CD4-positive, CD25-positive, alpha-beta regulatory T cell (primary cell): ENCODE data around the gene CCDC102A. TPM values are rescaled to one million over a fixed set of nuclear protein-coding genes. Genes with fewer than 3 reads are reported as not detected.
"Not testable (repeated sequence)": the region's sequence is repeated elsewhere in the genome, so short reads cannot be mapped to it uniquely, and the experiment has no call there.

ENCODE experiments used
- ATAC-seq, 2 donors: fragments of 150-1000 bp; cut with Tn5 transposase; one replicate each; pipeline ENCODE4 v1.10.0; 2021; ENCODE audit warnings: low read depth in 2 of 2, moderate number of reproducible peaks in 2 of 2, moderate library complexity in 1 of 2
- DNase-seq, 3 donors: peaks; one replicate each; pipeline versions ENCODE4 v3.0.0 to v3.0.0-alpha.2; 2012 to 2022; ENCODE audit warnings: mixed read lengths in 1 of 3
- H3K27ac ChIP-seq: one replicate; pipeline ENCODE4 v1.7.0; 2013; ENCODE audit warnings: mild to moderate bottlenecking, low read length; ENCODE audit not compliant: insufficient read depth, poor library complexity, severe bottlenecking
- H3K27me3 ChIP-seq: one replicate; pipeline ENCODE4 v1.7.0; 2013; ENCODE audit warnings: low read length; ENCODE audit not compliant: control insufficient read depth, insufficient read depth
- H3K36me3 ChIP-seq: one replicate; pipeline ENCODE4 v1.7.0; 2013; ENCODE audit warnings: mild to moderate bottlenecking, low read length, moderate library complexity; ENCODE audit not compliant: control insufficient read depth, insufficient read depth
- H3K4me1 ChIP-seq: 2 replicates; pipeline ENCODE4 v1.7.0; 2013; ENCODE audit warnings: mild to moderate bottlenecking, low read length; ENCODE audit not compliant: insufficient read depth, control insufficient read depth, poor library complexity, severe bottlenecking
- H3K4me3 ChIP-seq: one replicate; pipeline ENCODE4 v1.7.0; 2013; ENCODE audit warnings: low read depth, mild to moderate bottlenecking, low read length, moderate library complexity
- H3K9me3 ChIP-seq, 2 experiments: 1 replicate in 1 of 2; 2 replicates in 1 of 2; pipeline ENCODE4 v1.7.0; 2013; ENCODE audit warnings: low read length in 2 of 2, mild to moderate bottlenecking in 1 of 2, moderate library complexity in 1 of 2; ENCODE audit not compliant: control insufficient read depth in 2 of 2
- H3K27ac Mint-ChIP-seq, 3 donors: one replicate each; pipeline ENCODE4 v1.8.0; 2020 to 2022; ENCODE audit warnings: mild to moderate bottlenecking in 3 of 3, mixed read lengths in 3 of 3, moderate library complexity in 2 of 3
- H3K27me3 Mint-ChIP-seq: one replicate; pipeline ENCODE4 v1.8.0; 2022; ENCODE audit warnings: mild to moderate bottlenecking, mixed read lengths
- H3K36me3 Mint-ChIP-seq: one replicate; pipeline ENCODE4 v1.8.0; 2020; ENCODE audit warnings: mixed read lengths
- H3K4me1 Mint-ChIP-seq, 4 donors: one replicate each; pipeline ENCODE4 v1.8.0; 2020 to 2022; ENCODE audit warnings: mixed read lengths in 4 of 4, mild to moderate bottlenecking in 1 of 4
- H3K4me3 Mint-ChIP-seq, 4 donors: one replicate each; pipeline ENCODE4 v1.8.0; 2020 to 2022; ENCODE audit warnings: mild to moderate bottlenecking in 4 of 4, mixed read lengths in 4 of 4, moderate library complexity in 3 of 4
- H3K9me3 Mint-ChIP-seq, 7 donors: one replicate each; pipeline ENCODE4 v1.8.0; 2020 to 2022; ENCODE audit warnings: mixed read lengths in 7 of 7, mild to moderate bottlenecking in 3 of 7, moderate library complexity in 2 of 7
- polyA plus RNA-seq, 4 donors: library from polyadenylated mRNA; unstranded; fragments of 300-500 nt; fragmentation: Illumina TruSeq; gene quantifications; one replicate each; pipeline ENCODE4 v1.2.3, GENCODE V29; 2021
- total RNA-seq: library from RNA; stranded (reverse); gene quantifications from one replicate; pipeline ENCODE4 v1.2.3, GENCODE V29; 2022

Gene CCDC102A
- total and polyA plus RNA-seq, 5 donors from 2014 or later, result 1.9 to 4.7 (median 2.9) TPM

GRCh38 chr16:57549730-57550129, 13.4 kb upstream of the CCDC102A start:
- peaks cover 0 to 2% (median 0%) of the 10 kb centered on the region in 7 donors for H3K9me3 Mint-ChIP-seq
- H3K27me3 Mint-ChIP-seq, result peaks cover 15% of the 10 kb centered on the region
- Histone ChIP-seq H3K27ac (no peak overlapping the region), H3K4me3 (no peak overlapping the region), H3K4me1 (no peaks in the 10 kb centered on the region), H3K36me3 (no peaks in the 10 kb centered on the region), H3K9me3 (no peaks in the 10 kb centered on the region), H3K27me3 (peaks cover 3% of the 10 kb centered on the region)
- H3K27ac Mint-ChIP-seq, result no peak overlapping the region
- peaks cover 0 to 10% (median 1%) of the 10 kb centered on the region in 4 donors for H3K4me1 Mint-ChIP-seq
- H3K36me3 Mint-ChIP-seq, result no peaks in the 10 kb centered on the region
- no peak for DNase-seq
- H3K4me3 Mint-ChIP-seq, result no peak overlapping the region
- ATAC-seq, result no peak

- Mint-ChIP-seq H3K27ac (no peak overlapping the region), H3K4me3 (no peak overlapping the region), H3K4me1 (peaks cover 0 to 16% (median 2%) of the 10 kb centered on the region in 4 donors), H3K36me3 (no peaks in the 10 kb centered on the region), H3K27me3 (peaks cover 15% of the 10 kb centered on the region), H3K9me3 (peaks cover 0 to 2% (median 0%) of the 10 kb centered on the region in 7 donors)
- Histone ChIP-seq H3K27ac (no peak overlapping the region), H3K4me1 (no peaks in the 10 kb centered on the region), H3K4me3 (no peak overlapping the region), H3K27me3 (peaks cover 3% of the 10 kb centered on the region), H3K36me3 (no peaks in the 10 kb centered on the region), H3K9me3 (no peaks in the 10 kb centered on the region)
- no peak for DNase-seq
- ATAC-seq, result no peak
Observed at GRCh38 chr16:57548408-57548807, 12.0 kb upstream of the CCDC102A start.

GRCh38 chr16:57547524-57547923, 11.2 kb upstream of the CCDC102A start:
- H3K27ac ChIP-seq, H3K4me3 Mint-ChIP-seq, H3K4me1 ChIP-seq, H3K4me3 ChIP-seq, DNase-seq, H3K36me3 ChIP-seq, H3K9me3 Mint-ChIP-seq, ATAC-seq, H3K9me3 ChIP-seq, H3K36me3 Mint-ChIP-seq, H3K27ac Mint-ChIP-seq, H3K27me3 ChIP-seq: not testable (repeated sequence)
- peaks cover 15% of the 10 kb centered on the region for H3K27me3 Mint-ChIP-seq
- peaks cover 0 to 21% (median 2%) of the 10 kb centered on the region in 4 donors for H3K4me1 Mint-ChIP-seq

- Histone ChIP-seq H3K4me1 (no peaks in the 10 kb centered on the region), H3K27ac (no peak overlapping the region), H3K36me3 (no peaks in the 10 kb centered on the region), H3K4me3 (no peak overlapping the region), H3K9me3 (no peaks in the 10 kb centered on the region), H3K27me3 (no peaks in the 10 kb centered on the region)
- no peaks in the 10 kb centered on the region for H3K36me3 Mint-ChIP-seq
- H3K4me1 Mint-ChIP-seq, result peaks cover under 1 to 25% (median 2%) of the 10 kb centered on the region in 4 donors
- peak; percentile 62 to 65 for ATAC-seq
- peak overlapping the region in 2 of 3 donors; percentile 29 to 77 for H3K27ac Mint-ChIP-seq
- H3K27me3 Mint-ChIP-seq, result peaks cover under 1% of the 10 kb centered on the region
- no peak for DNase-seq
- no peaks in the 10 kb centered on the region for H3K9me3 Mint-ChIP-seq
- peak overlapping the region in 1 of 4 donors; percentile 49 for H3K4me3 Mint-ChIP-seq
Observed at GRCh38 chr16:57544124-57544653, 7.8 kb upstream of the CCDC102A start.

GRCh38 chr16:57541754-57542435, 5.5 kb upstream of the CCDC102A start:
- no peak overlapping the region for H3K27ac ChIP-seq
- Mint-ChIP-seq H3K4me1 (peaks cover 10 to 44% (median 19%) of the 10 kb centered on the region in 4 donors), H3K9me3 (no peaks in the 10 kb centered on the region)

GRCh38 chr16:57540906-57541753, 4.8 kb upstream of the CCDC102A start:
- H3K27ac Mint-ChIP-seq, result no peak overlapping the region
- H3K27me3 ChIP-seq, result no peaks in the 10 kb centered on the region
- H3K4me1 Mint-ChIP-seq, result peaks cover 10 to 45% (median 19%) of the 10 kb centered on the region in 4 donors
- H3K4me1 ChIP-seq, result peaks cover 19% of the 10 kb centered on the region
- H3K27me3 Mint-ChIP-seq, result no peaks in the 10 kb centered on the region
- no peak for DNase-seq
- H3K27ac ChIP-seq, result no peak overlapping the region
- no peak overlapping the region for H3K4me3 Mint-ChIP-seq
- H3K36me3 Mint-ChIP-seq, result no peaks in the 10 kb centered on the region
- H3K36me3 ChIP-seq, result no peaks in the 10 kb centered on the region
- H3K4me3 ChIP-seq, result no peak overlapping the region
- H3K9me3 ChIP-seq, result no peaks in the 10 kb centered on the region
- no peaks in the 10 kb centered on the region for H3K9me3 Mint-ChIP-seq
- ATAC-seq, result no peak

More at GRCh38 chr16:57541754-57542435, 5.5 kb upstream of the CCDC102A start:
- DNase-seq (no peak), ATAC-seq (no peak)
- no peaks in the 10 kb centered on the region for H3K9me3 ChIP-seq
- H3K36me3 Mint-ChIP-seq, result no peaks in the 10 kb centered on the region
- H3K4me3 Mint-ChIP-seq, result peak overlapping the region; percentile 45 to 79 (median 66)
- H3K36me3 ChIP-seq, result no peaks in the 10 kb centered on the region
- H3K27ac Mint-ChIP-seq, result peak overlapping the region in 2 of 3 donors; percentile 15 to 45
- H3K4me3 ChIP-seq, result no peak overlapping the region
- no peaks in the 10 kb centered on the region for H3K27me3 Mint-ChIP-seq
- no peaks in the 10 kb centered on the region for H3K27me3 ChIP-seq
- peaks cover 17% of the 10 kb centered on the region for H3K4me1 ChIP-seq

- peaks cover 19% of the 10 kb centered on the region for H3K4me1 ChIP-seq
- Mint-ChIP-seq H3K27ac (no peak overlapping the region), H3K36me3 (no peaks in the 10 kb centered on the region), H3K27me3 (no peaks in the 10 kb centered on the region), H3K9me3 (no peaks in the 10 kb centered on the region), H3K4me1 (peaks cover 10 to 48% (median 19%) of the 10 kb centered on the region in 4 donors), H3K4me3 (no peak overlapping the region)
- ATAC-seq (no peak), DNase-seq (no peak)
- no peak overlapping the region for H3K4me3 ChIP-seq
- H3K27me3 ChIP-seq, result no peaks in the 10 kb centered on the region
- no peaks in the 10 kb centered on the region for H3K36me3 ChIP-seq
- H3K27ac ChIP-seq, result no peak overlapping the region
- H3K9me3 ChIP-seq, result no peaks in the 10 kb centered on the region
Observed at GRCh38 chr16:57540387-57540786, 4.0 kb upstream of the CCDC102A start.
